Mammary epithelial cell (primary cell): ENCODE data around the gene FCER2.

Source experiments
- EZH2 ChIP-seq: IDR thresholded peaks from 2 replicates; pipeline ENCODE4 v1.6.1; 2012; ENCODE audit warnings: low read length, inconsistent platforms, borderline replicate concordance
- TF ChIP-seq, protein P1 (sequence below), 2 donors: IDR thresholded peaks in 1 of 2; conservative IDR thresholded peaks in 1 of 2; 2 replicates each; pipeline ENCODE4 v1.5.1; 2011 to 2012; ENCODE audit warnings: inconsistent platforms in 2 of 2, low read length in 2 of 2, mild to moderate bottlenecking in 2 of 2, control low read depth in 1 of 2, low read depth in 1 of 2; ENCODE audit not compliant: insufficient read depth in 1 of 2; ENCODE audit errors: extremely low read depth in 1 of 2

DNA sequence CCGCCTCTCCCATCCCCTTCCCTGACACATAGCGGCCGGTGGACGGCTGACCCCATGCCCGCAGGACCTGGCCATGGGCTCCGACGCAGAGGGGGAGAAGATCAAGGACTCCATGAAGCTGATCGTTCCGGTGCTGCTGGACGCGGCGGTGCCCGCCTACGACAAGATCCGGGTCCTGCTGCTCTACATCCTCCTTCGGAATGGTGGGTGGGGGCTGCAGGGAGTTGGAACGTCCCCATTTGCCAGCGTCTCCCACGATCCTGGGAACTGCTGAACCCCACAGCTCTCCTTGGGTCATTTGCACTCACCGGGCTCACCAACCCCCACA is 57.4 kb downstream of the FCER2 start:
- TF ChIP-seq, protein P1, sequence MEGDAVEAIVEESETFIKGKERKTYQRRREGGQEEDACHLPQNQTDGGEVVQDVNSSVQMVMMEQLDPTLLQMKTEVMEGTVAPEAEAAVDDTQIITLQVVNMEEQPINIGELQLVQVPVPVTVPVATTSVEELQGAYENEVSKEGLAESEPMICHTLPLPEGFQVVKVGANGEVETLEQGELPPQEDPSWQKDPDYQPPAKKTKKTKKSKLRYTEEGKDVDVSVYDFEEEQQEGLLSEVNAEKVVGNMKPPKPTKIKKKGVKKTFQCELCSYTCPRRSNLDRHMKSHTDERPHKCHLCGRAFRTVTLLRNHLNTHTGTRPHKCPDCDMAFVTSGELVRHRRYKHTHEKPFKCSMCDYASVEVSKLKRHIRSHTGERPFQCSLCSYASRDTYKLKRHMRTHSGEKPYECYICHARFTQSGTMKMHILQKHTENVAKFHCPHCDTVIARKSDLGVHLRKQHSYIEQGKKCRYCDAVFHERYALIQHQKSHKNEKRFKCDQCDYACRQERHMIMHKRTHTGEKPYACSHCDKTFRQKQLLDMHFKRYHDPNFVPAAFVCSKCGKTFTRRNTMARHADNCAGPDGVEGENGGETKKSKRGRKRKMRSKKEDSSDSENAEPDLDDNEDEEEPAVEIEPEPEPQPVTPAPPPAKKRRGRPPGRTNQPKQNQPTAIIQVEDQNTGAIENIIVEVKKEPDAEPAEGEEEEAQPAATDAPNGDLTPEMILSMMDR (conservative IDR thresholded peaks at IDR 0.05 in 1 of 2, IDR thresholded peaks at IDR 0.05 in 1 of 2; ENCODE audit: extremely low read depth in 1 of 2, insufficient read depth in 1 of 2, low read depth in 1 of 2, low read length in 2 of 2) = no peak
- TF ChIP-seq EZH2 = no peak
